Smooth muscle cell (in vitro differentiated cells): ENCODE data around the gene SH3D19. TPM values are rescaled to one million over a fixed set of nuclear protein-coding genes. Genes with fewer than 3 reads are reported as not detected.

Experiments used
- DNase-seq: peaks from one replicate; lab custom pipeline; 2025; ENCODE audit not compliant: unreplicated experiment; lab: John Stamatoyannopoulos, UW
- H2AFZ ChIP-seq: fragments of 200-600 bp; sonication (generic); 2 replicates; pipeline ENCODE4 v1.6.0; 2016; ENCODE audit warnings: antibody characterized with exemption, low read depth, mild to moderate bottlenecking
- H3F3A ChIP-seq: fragments of 200-600 bp; sonication (generic); 2 replicates; pipeline ENCODE4 v1.6.0; 2017; ENCODE audit warnings: antibody characterized with exemption, low read depth
- H3K27ac ChIP-seq: fragments of 200-600 bp; sonication (generic); 2 replicates; pipeline ENCODE4 v1.5.1; 2016; ENCODE audit warnings: low read depth, mild to moderate bottlenecking
- H3K27me3 ChIP-seq: fragments of 200-600 bp; sonication (generic); 2 replicates; pipeline ENCODE4 v1.6.1; 2016; ENCODE audit warnings: low read depth, mild to moderate bottlenecking
- H3K36me3 ChIP-seq: fragments of 200-600 bp; sonication (generic); 2 replicates; pipeline ENCODE4 v1.5.1; 2016; ENCODE audit warnings: low read depth
- H3K4me1 ChIP-seq: fragments of 200-600 bp; sonication (generic); 2 replicates; pipeline ENCODE4 v1.5.1; 2016; ENCODE audit warnings: low read depth
- H3K4me2 ChIP-seq: fragments of 200-600 bp; sonication (generic); 2 replicates; pipeline ENCODE4 v1.6.0; 2016; ENCODE audit warnings: mild to moderate bottlenecking
- H3K4me3 ChIP-seq: fragments of 200-600 bp; sonication (generic); 2 replicates; pipeline ENCODE4 v1.5.1; 2016; ENCODE audit warnings: mild to moderate bottlenecking
- H3K79me2 ChIP-seq: fragments of 200-600 bp; sonication (generic); 2 replicates; pipeline ENCODE4 v1.6.0; 2016; ENCODE audit warnings: low read depth, mild to moderate bottlenecking
- H3K9ac ChIP-seq: fragments of 200-600 bp; sonication (generic); 2 replicates; pipeline ENCODE4 v1.6.0; 2016; ENCODE audit warnings: low read depth
- H3K9me3 ChIP-seq: fragments of 200-600 bp; sonication (generic); replicated peaks from 2 replicates; pipeline ENCODE4 v1.5.1; 2016; ENCODE audit warnings: low read depth
- H4K20me1 ChIP-seq: fragments of 200-600 bp; sonication (generic); 2 replicates; pipeline ENCODE4 v1.6.0; 2016; ENCODE audit warnings: low read depth
- WGBS: methylation state at CpG from one replicate; pipeline ENCODE4 v1.1.7; 2016; ENCODE audit warnings: low lambda C conversion rate; 5-methylcytosine and 5-hydroxymethylcytosine counted together
- polyA plus RNA-seq: library from polyadenylated mRNA; unstranded; fragments of >200 nt; fragmentation: Nextera tagmentation; extraction: Ambion mirVana; gene quantifications from 2 replicates; pipeline ENCODE4 v1.2.1, GENCODE V29; 2016
- total RNA-seq: library from RNA; depleted of rRNA; stranded (reverse); fragments of >200 nt; gene quantifications from 2 replicates; pipeline ENCODE4 v1.2.3, GENCODE V29; 2014
- TF ChIP-seq, protein P1 (sequence below): fragments of 200-600 bp; sonication (generic); IDR thresholded peaks from 2 replicates; pipeline ENCODE4 v1.5.1; 2017; ENCODE audit warnings: borderline replicate concordance, mild to moderate bottlenecking, antibody characterized with exemption; ENCODE audit not compliant: insufficient read depth, poor library complexity, severe bottlenecking

SH3D19 gene
- total and polyA plus RNA-seq, 2 experiments from 2014 or later: 7.9 to 20.3 TPM

DNA sequence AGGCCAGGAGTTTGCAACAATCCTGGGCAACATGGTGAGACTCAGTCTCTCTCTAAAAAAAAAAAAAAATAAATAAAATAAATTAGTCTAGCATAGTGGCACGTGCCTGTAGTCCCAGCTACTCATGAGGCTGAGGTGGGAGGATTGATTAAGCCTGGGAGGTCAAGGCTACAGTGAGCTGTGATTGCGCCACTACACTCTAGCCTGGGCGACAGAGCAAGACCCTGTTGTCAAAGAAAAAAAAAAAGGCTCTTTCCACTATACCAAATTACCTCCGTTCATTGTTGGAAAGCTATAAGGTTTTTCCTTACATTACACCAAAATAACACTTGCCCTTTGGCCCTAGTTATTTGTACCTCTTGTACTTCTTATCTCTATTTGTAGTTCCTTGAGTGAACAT, 58.3 kb downstream of the SH3D19 start:
- H3K4me2 ChIP-seq: no peak overlapping the region

DNA sequence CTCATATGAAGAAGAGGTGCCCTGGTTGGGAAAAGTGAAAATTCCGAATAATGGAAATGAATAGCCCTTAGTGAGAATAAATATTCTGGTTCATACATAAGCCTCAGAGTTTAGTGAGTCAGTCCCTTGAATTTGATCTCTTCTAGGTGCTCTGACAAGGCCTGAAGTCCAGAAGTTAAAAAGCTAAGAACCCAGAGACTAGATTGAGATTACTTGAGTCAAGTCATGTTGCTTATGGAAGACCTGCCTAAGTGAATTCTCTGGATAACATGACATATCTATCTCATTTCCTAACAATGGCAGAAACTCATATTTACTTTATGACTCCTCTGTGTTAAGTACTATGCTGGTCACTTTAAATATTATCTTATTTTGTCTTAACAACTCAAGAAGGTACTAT, 58.9 kb downstream of the SH3D19 start:
- peaks cover 6% of the 10 kb centered on the region for H3F3A ChIP-seq
- H4K20me1 ChIP-seq: no peaks in the 10 kb centered on the region
- H2AFZ ChIP-seq: no peak overlapping the region
- WGBS: 97% methylated on average over 1 of the region's 1 CpG
- H3K4me3 ChIP-seq: no peak overlapping the region
- no peaks in the 10 kb centered on the region for H3K27me3 ChIP-seq
- H3K27ac ChIP-seq: no peak overlapping the region
- TF ChIP-seq, protein P1, sequence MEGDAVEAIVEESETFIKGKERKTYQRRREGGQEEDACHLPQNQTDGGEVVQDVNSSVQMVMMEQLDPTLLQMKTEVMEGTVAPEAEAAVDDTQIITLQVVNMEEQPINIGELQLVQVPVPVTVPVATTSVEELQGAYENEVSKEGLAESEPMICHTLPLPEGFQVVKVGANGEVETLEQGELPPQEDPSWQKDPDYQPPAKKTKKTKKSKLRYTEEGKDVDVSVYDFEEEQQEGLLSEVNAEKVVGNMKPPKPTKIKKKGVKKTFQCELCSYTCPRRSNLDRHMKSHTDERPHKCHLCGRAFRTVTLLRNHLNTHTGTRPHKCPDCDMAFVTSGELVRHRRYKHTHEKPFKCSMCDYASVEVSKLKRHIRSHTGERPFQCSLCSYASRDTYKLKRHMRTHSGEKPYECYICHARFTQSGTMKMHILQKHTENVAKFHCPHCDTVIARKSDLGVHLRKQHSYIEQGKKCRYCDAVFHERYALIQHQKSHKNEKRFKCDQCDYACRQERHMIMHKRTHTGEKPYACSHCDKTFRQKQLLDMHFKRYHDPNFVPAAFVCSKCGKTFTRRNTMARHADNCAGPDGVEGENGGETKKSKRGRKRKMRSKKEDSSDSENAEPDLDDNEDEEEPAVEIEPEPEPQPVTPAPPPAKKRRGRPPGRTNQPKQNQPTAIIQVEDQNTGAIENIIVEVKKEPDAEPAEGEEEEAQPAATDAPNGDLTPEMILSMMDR: no peak
- no peak for DNase-seq
- H3K4me1 ChIP-seq: peaks cover 8% of the 10 kb centered on the region
- H3K9me3 ChIP-seq: no peaks in the 10 kb centered on the region
- H3K4me2 ChIP-seq: no peak overlapping the region
- H3K36me3 ChIP-seq: no peaks in the 10 kb centered on the region
- no peak overlapping the region for H3K9ac ChIP-seq
- no peaks in the 10 kb centered on the region for H3K79me2 ChIP-seq

More for the DNA sequence above, 58.3 kb downstream of the SH3D19 start:
- H2AFZ ChIP-seq: no peak overlapping the region
- H3K27ac ChIP-seq: no peak overlapping the region
- WGBS: 97% methylated on average over 4 of the region's 4 CpGs
- H3K4me1 ChIP-seq: peaks cover 8% of the 10 kb centered on the region
- H3K27me3 ChIP-seq: no peaks in the 10 kb centered on the region
- no peak overlapping the region for H3K9ac ChIP-seq
- TF ChIP-seq, protein P1: no peak
- no peaks in the 10 kb centered on the region for H4K20me1 ChIP-seq
- H3K79me2 ChIP-seq: no peaks in the 10 kb centered on the region
- no peaks in the 10 kb centered on the region for H3K9me3 ChIP-seq
- no peak overlapping the region for H3K4me3 ChIP-seq
- no peak for DNase-seq
- no peaks in the 10 kb centered on the region for H3K36me3 ChIP-seq
- H3F3A ChIP-seq: peaks cover 6% of the 10 kb centered on the region

DNA sequence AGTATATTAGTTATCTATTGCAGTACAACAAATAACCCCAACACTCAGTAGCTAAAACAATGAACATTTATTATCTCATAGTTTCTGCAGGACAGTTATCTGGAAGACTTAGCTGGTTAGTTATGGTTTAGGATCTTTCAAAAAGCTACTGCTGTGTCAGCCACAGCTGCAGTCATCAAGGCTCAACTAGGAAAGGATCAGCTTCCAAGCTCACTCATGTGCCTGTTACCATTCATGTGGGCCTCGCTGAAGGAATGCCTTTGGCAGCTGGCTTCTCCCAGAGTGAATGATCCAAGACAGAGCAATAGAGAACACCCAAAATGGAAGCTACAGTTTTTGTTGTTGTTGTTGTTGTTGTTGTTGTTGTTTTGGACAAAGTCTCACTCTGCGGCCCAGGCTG, 62.0 kb downstream of the SH3D19 start:
- Histone ChIP-seq H2AFZ (peak overlapping the region; percentile 25), H3K9ac (no peak overlapping the region), H3K36me3 (no peaks in the 10 kb centered on the region), H3K4me1 (peaks cover 8% of the 10 kb centered on the region), H4K20me1 (no peaks in the 10 kb centered on the region), H3K9me3 (no peaks in the 10 kb centered on the region), H3K4me3 (no peak overlapping the region), H3K79me2 (no peaks in the 10 kb centered on the region), H3F3A (peaks cover 6% of the 10 kb centered on the region), H3K27ac (no peak overlapping the region), H3K4me2 (no peak overlapping the region), H3K27me3 (no peaks in the 10 kb centered on the region)
- TF ChIP-seq, protein P1: no peak
- DNase-seq: no peak
- 63% methylated on average over 2 of the region's 2 CpGs for WGBS

DNA sequence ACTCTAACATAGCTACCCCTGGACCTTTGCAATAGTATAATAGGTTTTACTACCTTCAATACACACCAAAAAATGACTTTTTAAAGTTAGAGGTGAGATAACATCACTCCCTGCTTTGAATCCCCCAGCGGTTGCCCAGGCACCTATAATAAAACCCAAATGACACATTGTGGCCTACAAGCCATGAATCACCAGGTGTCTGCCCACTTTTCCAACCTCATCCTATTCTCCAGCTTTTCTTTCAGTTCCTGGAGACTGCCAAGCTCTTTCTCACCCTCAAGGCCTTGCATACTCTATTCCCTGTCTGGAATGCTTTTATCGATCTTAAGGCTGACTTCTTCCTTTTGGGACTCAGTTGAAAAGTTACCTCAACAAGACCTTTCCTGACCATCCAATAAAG, 64.9 kb downstream of the SH3D19 start:
- Histone ChIP-seq H3F3A (peaks cover 6% of the 10 kb centered on the region), H3K36me3 (no peaks in the 10 kb centered on the region), H3K79me2 (no peaks in the 10 kb centered on the region), H3K27me3 (no peaks in the 10 kb centered on the region), H3K9me3 (no peaks in the 10 kb centered on the region), H3K27ac (no peak overlapping the region), H3K4me2 (no peak overlapping the region), H4K20me1 (no peaks in the 10 kb centered on the region), H3K4me3 (no peak overlapping the region), H3K4me1 (peaks cover 8% of the 10 kb centered on the region), H2AFZ (no peak overlapping the region), H3K9ac (no peak overlapping the region)
- no peak for DNase-seq
- 72% methylated on average over 2 of the region's 2 CpGs for WGBS
- TF ChIP-seq, protein P1: no peak
